NT2/D1 (cell line): ENCODE results near the gene TMPRSS4.

ENCODE experiments used
- DNase-seq: peaks from one replicate; pipeline ENCODE4 v3.0.0-alpha.2; 2011; ENCODE audit warnings: low read depth, low spot score
- H3K27me3 ChIP-seq: 2 replicates; pipeline ENCODE4 v1.6.0; 2011; ENCODE audit warnings: mild to moderate bottlenecking; ENCODE audit not compliant: insufficient read length, insufficient read depth
- H3K36me3 ChIP-seq: 2 replicates; pipeline ENCODE4 v1.6.1; 2011; ENCODE audit warnings: mild to moderate bottlenecking, low read length, mixed read lengths; ENCODE audit not compliant: insufficient read depth, insufficient read length
- H3K4me1 ChIP-seq: 2 replicates; pipeline ENCODE4 v1.5.1; 2011; ENCODE audit not compliant: insufficient read depth, insufficient read length
- H3K4me3 ChIP-seq: 2 replicates; pipeline ENCODE4 v1.5.1; 2011; ENCODE audit warnings: low read depth; ENCODE audit not compliant: insufficient read length
- H3K9ac ChIP-seq: 2 replicates; pipeline ENCODE4 v1.6.0; 2011; ENCODE audit warnings: low read depth; ENCODE audit not compliant: insufficient read length
- H3K9me3 ChIP-seq: 2 replicates; pipeline ENCODE4 v1.5.1; 2011; ENCODE audit warnings: mild to moderate bottlenecking, low read length; ENCODE audit not compliant: insufficient read depth
- SUZ12 ChIP-seq: IDR thresholded peaks from 2 replicates; pipeline ENCODE4 v1.6.1; 2011; ENCODE audit not compliant: insufficient read length, insufficient read depth; ENCODE audit errors: extremely low read depth
- YY1 ChIP-seq: IDR thresholded peaks from 2 replicates; pipeline ENCODE4 v1.6.1; 2011; ENCODE audit not compliant: insufficient read length, insufficient read depth
- ZNF274 ChIP-seq: IDR thresholded peaks from 2 replicates; pipeline ENCODE4 v1.6.1; 2011; ENCODE audit warnings: mild to moderate bottlenecking, low read depth, low read length

TMPRSS4 gene

GRCh38 chr11:118046051-118046963 lies 30.6 kb upstream of the TMPRSS4 start:
- TF ChIP-seq SUZ12 (no peak), YY1 (no peak), ZNF274 (no peak)
- Histone ChIP-seq H3K36me3 (no peaks in the 10 kb centered on the region), H3K9ac (no peak overlapping the region), H3K4me3 (no peak overlapping the region), H3K27me3 (no peaks in the 10 kb centered on the region), H3K9me3 (no peaks in the 10 kb centered on the region), H3K4me1 (no peaks in the 10 kb centered on the region)
- DNase-seq, result no peak

GRCh38 chr11:118046964-118047700 lies 29.7 kb upstream of the TMPRSS4 start:
- no peaks in the 10 kb centered on the region for H3K4me1 ChIP-seq
- no peaks in the 10 kb centered on the region for H3K36me3 ChIP-seq
- no peaks in the 10 kb centered on the region for H3K9me3 ChIP-seq
- no peaks in the 10 kb centered on the region for H3K27me3 ChIP-seq
- DNase-seq, result no peak
- TF ChIP-seq SUZ12 (no peak), YY1 (no peak), ZNF274 (no peak)
- no peak overlapping the region for H3K9ac ChIP-seq
- no peak overlapping the region for H3K4me3 ChIP-seq

GRCh38 chr11:118047749-118048148 lies 29.1 kb upstream of the TMPRSS4 start:
- Histone ChIP-seq H3K4me3 (no peak overlapping the region), H3K9me3 (no peaks in the 10 kb centered on the region), H3K4me1 (no peaks in the 10 kb centered on the region), H3K9ac (no peak overlapping the region), H3K36me3 (no peaks in the 10 kb centered on the region), H3K27me3 (no peaks in the 10 kb centered on the region)
- TF ChIP-seq ZNF274 (no peak), SUZ12 (no peak), YY1 (no peak)
- no peak for DNase-seq

- H3K4me3 ChIP-seq, result no peak overlapping the region
- no peaks in the 10 kb centered on the region for H3K4me1 ChIP-seq
- no peaks in the 10 kb centered on the region for H3K27me3 ChIP-seq
Observed at GRCh38 chr11:118048472-118049370, 28.2 kb upstream of the TMPRSS4 start.

GRCh38 chr11:118049771-118050170 lies 27.1 kb upstream of the TMPRSS4 start:
- TF ChIP-seq YY1 (no peak), ZNF274 (no peak), SUZ12 (no peak)
- Histone ChIP-seq H3K9ac (no peak overlapping the region), H3K9me3 (no peaks in the 10 kb centered on the region), H3K4me1 (no peaks in the 10 kb centered on the region), H3K27me3 (no peaks in the 10 kb centered on the region), H3K4me3 (no peak overlapping the region), H3K36me3 (no peaks in the 10 kb centered on the region)
- DNase-seq, result no peak

More at GRCh38 chr11:118048472-118049370, 28.2 kb upstream of the TMPRSS4 start:
- no peak for DNase-seq
- no peaks in the 10 kb centered on the region for H3K36me3 ChIP-seq
- TF ChIP-seq YY1, result no peak
- no peak for TF ChIP-seq ZNF274
- TF ChIP-seq SUZ12, result no peak
- H3K9me3 ChIP-seq, result no peaks in the 10 kb centered on the region
- H3K9ac ChIP-seq, result no peak overlapping the region

- Histone ChIP-seq H3K9ac (no peak overlapping the region), H3K4me3 (no peak overlapping the region), H3K4me1 (no peaks in the 10 kb centered on the region), H3K27me3 (no peaks in the 10 kb centered on the region), H3K36me3 (no peaks in the 10 kb centered on the region), H3K9me3 (no peaks in the 10 kb centered on the region)
- DNase-seq, result no peak
- TF ChIP-seq SUZ12 (no peak), YY1 (no peak), ZNF274 (no peak)
Observed at GRCh38 chr11:118050208-118050891, 26.5 kb upstream of the TMPRSS4 start.

- Histone ChIP-seq H3K9me3 (no peaks in the 10 kb centered on the region), H3K4me3 (no peak overlapping the region), H3K36me3 (no peaks in the 10 kb centered on the region), H3K9ac (no peak overlapping the region), H3K4me1 (no peaks in the 10 kb centered on the region), H3K27me3 (no peaks in the 10 kb centered on the region)
- no peak for DNase-seq
- TF ChIP-seq SUZ12, result no peak
- TF ChIP-seq YY1, result no peak
- no peak for TF ChIP-seq ZNF274
Observed at GRCh38 chr11:118051136-118051610, 25.7 kb upstream of the TMPRSS4 start.
